H1 (cell line): Measurements from ENCODE around the gene FMNL2. TPM values are rescaled to one million over a fixed set of nuclear protein-coding genes. Genes with fewer than 3 reads are reported as not detected.

Source experiments
- ATF2 ChIP-seq: IDR thresholded peaks from 2 replicates; pipeline ENCODE4 v1.6.1; 2012; ENCODE audit warnings: low read length, inconsistent platforms
- CBX5 ChIP-seq: fragments of 300-800, 300-1000 bp; sonication (generic); IDR thresholded peaks from 2 replicates; pipeline ENCODE4 v1.7.1; 2016; ENCODE audit warnings: antibody characterized with exemption, low read length, low read depth
- CBX8 ChIP-seq: fragments of 300-800, 300-1000 bp; sonication (generic); IDR thresholded peaks from 2 replicates; pipeline ENCODE4 v1.7.1; 2016; ENCODE audit warnings: low read depth, low read length, borderline replicate concordance
- CHD7 ChIP-seq: fragments of 300-600 bp; sonication (generic); IDR thresholded peaks from 2 replicates; pipeline ENCODE4 v1.7.1; 2012; ENCODE audit warnings: low read length, moderate library complexity, mild to moderate bottlenecking, inconsistent platforms; ENCODE audit not compliant: insufficient replicate concordance
- EZH2 ChIP-seq: fragments of 200-600 bp; sonication (generic); IDR thresholded peaks from 2 replicates; pipeline ENCODE4 v1.7.1; 2012; ENCODE audit warnings: low read depth, mild to moderate bottlenecking, moderate library complexity, low read length, inconsistent platforms; ENCODE audit not compliant: severe bottlenecking
- PHF8 ChIP-seq: fragments of 200-600 bp; sonication (generic); conservative IDR thresholded peaks from 2 replicates; pipeline ENCODE4 v1.7.1; 2012; ENCODE audit warnings: low read depth, mild to moderate bottlenecking, inconsistent platforms, low read length, moderate library complexity
- POU5F1 ChIP-seq: IDR thresholded peaks from 2 replicates; pipeline ENCODE4 v1.6.1; 2011; ENCODE audit warnings: low read depth, mild to moderate bottlenecking, low read length, moderate library complexity
- RXRA ChIP-seq: IDR thresholded peaks from 2 replicates; pipeline ENCODE4 v1.6.1; 2011; ENCODE audit warnings: low read depth, mild to moderate bottlenecking, low read length, moderate library complexity; ENCODE audit not compliant: insufficient read depth
- polyA plus RNA-seq, 7 experiments: library from polyadenylated mRNA; depleted of rRNA in 3 of 7; stranded (reverse) in 5 of 7; unstranded in 2 of 7; fragments of >200 nt in 5 of 7; fragments of 200-250 nt in 2 of 7; gene quantifications; 1 replicate in 5 of 7; 2 replicates in 1 of 7; 4 replicates in 1 of 7; pipeline versions ENCODE4 v1.2.1 to v1.2.3, GENCODE V29; 2011 to 2013; ENCODE audit warnings: missing spikeins in 2 of 7, mixed read lengths in 2 of 7
- total RNA-seq: library from RNA; stranded (reverse); fragmentation: NEBNext Ultra II Directional; extraction: Animal tissue kit (Norgen Biotek cat#: 25700); gene quantifications from 2 replicates; pipeline ENCODE4 v1.2.1, GENCODE V29; 2021

FMNL2 gene
- total and polyA plus RNA-seq, 2 of the 8 experiments (the other 6 are each of a cell fraction or from before 2014, with no cell fraction given) = 15.5 to 45.1 TPM

- TF ChIP-seq CHD7 = no peak
- no peak for TF ChIP-seq ATF2
- TF ChIP-seq CBX8 = no peak
- no peak for TF ChIP-seq CBX5
- TF ChIP-seq EZH2 = no peak
- no peak for TF ChIP-seq RXRA
- no peak for TF ChIP-seq PHF8
- TF ChIP-seq POU5F1 = no peak
Observed at GRCh38 chr2:152548111-152548875, 213.3 kb downstream of the FMNL2 start (continued).
